Measurements from ENCODE around the gene HLA-DOA. TPM values are rescaled to one million over a fixed set of nuclear protein-coding genes. Genes with fewer than 3 reads are reported as not detected.

The HLA-DOA gene
- total RNA-seq, 1 donor from 2014 or later: 0.37 TPM

GRCh38 chr6:32963866-32964265 lies 45.5 kb downstream of the HLA-DOA start:
- Mint-ChIP-seq H3K9me3 (no peaks in the 10 kb centered on the region), H3K27ac (no peak overlapping the region), H3K4me1 (ENCODE audit: low read depth) (peaks cover 38% of the 10 kb centered on the region), H3K4me3 (ENCODE audit: low read depth) (no peak overlapping the region), H3K27me3 (ENCODE audit: low read depth) (no peaks in the 10 kb centered on the region), H3K36me3 (ENCODE audit: low read depth) (peaks cover 2% of the 10 kb centered on the region)
- intact Hi-C loops (cut with micrococcal nuclease): no loop called here
- no peak for DNase-seq (ENCODE audit: low spot score)

GRCh38 chr6:32962213-32962826 lies 47.1 kb downstream of the HLA-DOA start:
- H3K4me3 Mint-ChIP-seq (ENCODE audit: low read depth): no peak overlapping the region
- H3K27me3 Mint-ChIP-seq (ENCODE audit: low read depth): no peaks in the 10 kb centered on the region
- intact Hi-C loops (cut with micrococcal nuclease): no loop called here
- peaks cover 2% of the 10 kb centered on the region for H3K36me3 Mint-ChIP-seq (ENCODE audit: low read depth)
- no peak for DNase-seq (ENCODE audit: low spot score)
- no peaks in the 10 kb centered on the region for H3K9me3 Mint-ChIP-seq
- no peak overlapping the region for H3K27ac Mint-ChIP-seq
- peaks cover 35% of the 10 kb centered on the region for H3K4me1 Mint-ChIP-seq (ENCODE audit: low read depth)

- peaks cover 21% of the 10 kb centered on the region for H3K4me1 Mint-ChIP-seq (ENCODE audit: low read depth)
Measured at GRCh38 chr6:32960563-32960962, 48.8 kb downstream of the HLA-DOA start.

GRCh38 chr6:32956176-32956575 lies 53.2 kb downstream of the HLA-DOA start:
- intact Hi-C loops (cut with micrococcal nuclease): no loop called here
- Mint-ChIP-seq H3K27ac (no peak overlapping the region), H3K4me3 (ENCODE audit: low read depth) (no peak overlapping the region), H3K36me3 (ENCODE audit: low read depth) (no peaks in the 10 kb centered on the region), H3K27me3 (ENCODE audit: low read depth) (no peaks in the 10 kb centered on the region), H3K9me3 (no peaks in the 10 kb centered on the region), H3K4me1 (ENCODE audit: low read depth) (peaks cover 36% of the 10 kb centered on the region)
- DNase-seq (ENCODE audit: low spot score): peak; percentile 1

More at GRCh38 chr6:32960563-32960962, 48.8 kb downstream of the HLA-DOA start:
- Mint-ChIP-seq H3K36me3 (ENCODE audit: low read depth) (peaks cover 2% of the 10 kb centered on the region), H3K27ac (no peak overlapping the region), H3K27me3 (ENCODE audit: low read depth) (no peaks in the 10 kb centered on the region), H3K4me3 (ENCODE audit: low read depth) (no peak overlapping the region), H3K9me3 (no peaks in the 10 kb centered on the region)
- DNase-seq (ENCODE audit: low spot score): no peak
- intact Hi-C loops (cut with micrococcal nuclease): no loop called here

GRCh38 chr6:32954986-32955802 lies 54.2 kb downstream of the HLA-DOA start:
- Mint-ChIP-seq H3K4me1 (ENCODE audit: low read depth) (peaks cover 35% of the 10 kb centered on the region), H3K36me3 (ENCODE audit: low read depth) (no peaks in the 10 kb centered on the region), H3K9me3 (no peaks in the 10 kb centered on the region), H3K27ac (peak overlapping the region; percentile 23), H3K4me3 (ENCODE audit: low read depth) (no peak overlapping the region), H3K27me3 (ENCODE audit: low read depth) (no peaks in the 10 kb centered on the region)
- intact Hi-C loops (cut with micrococcal nuclease): loop anchor here (1.0 kb wide), 1 partner anchor 12 kb away; no protein-coding TSS in a partner anchor
- DNase-seq (ENCODE audit: low spot score): no peak

GRCh38 chr6:32954267-32954666 lies 55.1 kb downstream of the HLA-DOA start:
- Mint-ChIP-seq H3K27ac (no peak overlapping the region), H3K36me3 (ENCODE audit: low read depth) (no peaks in the 10 kb centered on the region), H3K27me3 (ENCODE audit: low read depth) (no peaks in the 10 kb centered on the region), H3K9me3 (no peaks in the 10 kb centered on the region), H3K4me3 (ENCODE audit: low read depth) (no peak overlapping the region), H3K4me1 (ENCODE audit: low read depth) (peaks cover 41% of the 10 kb centered on the region)
- DNase-seq (ENCODE audit: low spot score): no peak
- intact Hi-C loops (cut with micrococcal nuclease): no loop called here

Other genes with a start within 250 kb of the HLA-DOA start
- gene HLA-DQB2, start 246.1 kb downstream of the HLA-DOA start, total RNA-seq: 0.25 and 0.30 TPM in 2 replicates
- gene HLA-DOB, start 192.6 kb downstream of the HLA-DOA start, total RNA-seq: 3.1 and 3.6 TPM in 2 replicates
- 142 and 162 TPM in 2 replicates for gene TAP2, start 170.9 kb downstream of the HLA-DOA start, total RNA-seq
- gene PSMB8, start 165.5 kb downstream of the HLA-DOA start, total RNA-seq: 352 and 368 TPM in 2 replicates
- gene TAP1, start 155.9 kb downstream of the HLA-DOA start, total RNA-seq: 276 and 278 TPM in 2 replicates
- 262 and 265 TPM in 2 replicates for gene PSMB9, start 155.4 kb downstream of the HLA-DOA start, total RNA-seq
- gene HLA-DMB, start 68.6 kb downstream of the HLA-DOA start, total RNA-seq: 1.3 and 1.4 TPM in 2 replicates
- gene HLA-DMA, start 56.5 kb downstream of the HLA-DOA start, total RNA-seq: 15.9 and 19.0 TPM in 2 replicates
- gene BRD2, start 41.0 kb downstream of the HLA-DOA start, total RNA-seq: 295 and 306 TPM in 2 replicates
- gene HLA-DPA1, start 64.1 kb upstream of the HLA-DOA start, total RNA-seq: 57.1 and 58.9 TPM in 2 replicates
- 11.8 and 12.6 TPM in 2 replicates for gene HLA-DPB1, start 66.4 kb upstream of the HLA-DOA start, total RNA-seq
- gene COL11A2, start 182.9 kb upstream of the HLA-DOA start, total RNA-seq: 0.34 and 0.37 TPM in 2 replicates
- 47.8 and 50.0 TPM in 2 replicates for gene RXRB, start 191.1 kb upstream of the HLA-DOA start, total RNA-seq
- 63.8 and 69.6 TPM in 2 replicates for gene SLC39A7, start 191.3 kb upstream of the HLA-DOA start, total RNA-seq
- 14.7 and 18.2 TPM in 2 replicates for gene HSD17B8, start 195.1 kb upstream of the HLA-DOA start, total RNA-seq
- 46.0 and 46.1 TPM in 2 replicates for gene RING1, start 198.9 kb upstream of the HLA-DOA start, total RNA-seq

Measured in activated T-helper 2 cell treated with anti-CD3 and anti-CD28 coated beads, Interferon-gamma antibody, Interleukin-2, Interleukin-4, amounts not matched to agents 10 μg/mL and 5 μg/mL and 100 μg/mL, durations not matched to agents 14 hours and 24 hours and 36 hours (primary cell).